GM12892 (cell line): ENCODE measurements around the gene PCNX1.
"Not testable (repeated sequence)": the region's sequence is repeated elsewhere in the genome, so short reads cannot be mapped to it uniquely, and the experiment has no call there.

Experiments used
- DNase-seq: peaks from one replicate; pipeline ENCODE4 v3.0.0; 2011; ENCODE audit not compliant: insufficient read length
- FAIRE-seq: peaks from 2 replicates; lab custom pipeline; 2011; peaks lifted over from hg19 to GRCh38; lab: Jason Lieb, UNC
- POLR2A ChIP-seq: IDR thresholded peaks from 2 replicates; pipeline ENCODE4 v1.6.1; 2011; ENCODE audit warnings: low read depth, low read length, control low read depth
- POLR2AphosphoS5 ChIP-seq: IDR thresholded peaks from 2 replicates; pipeline ENCODE4 v1.6.1; 2011; ENCODE audit warnings: low read depth, low read length, control low read depth
- TAF1 ChIP-seq: IDR thresholded peaks from 2 replicates; pipeline ENCODE4 v1.6.1; 2011; ENCODE audit warnings: low read depth, mild to moderate bottlenecking, control low read depth, low read length, borderline replicate concordance

PCNX1 gene

DNA sequence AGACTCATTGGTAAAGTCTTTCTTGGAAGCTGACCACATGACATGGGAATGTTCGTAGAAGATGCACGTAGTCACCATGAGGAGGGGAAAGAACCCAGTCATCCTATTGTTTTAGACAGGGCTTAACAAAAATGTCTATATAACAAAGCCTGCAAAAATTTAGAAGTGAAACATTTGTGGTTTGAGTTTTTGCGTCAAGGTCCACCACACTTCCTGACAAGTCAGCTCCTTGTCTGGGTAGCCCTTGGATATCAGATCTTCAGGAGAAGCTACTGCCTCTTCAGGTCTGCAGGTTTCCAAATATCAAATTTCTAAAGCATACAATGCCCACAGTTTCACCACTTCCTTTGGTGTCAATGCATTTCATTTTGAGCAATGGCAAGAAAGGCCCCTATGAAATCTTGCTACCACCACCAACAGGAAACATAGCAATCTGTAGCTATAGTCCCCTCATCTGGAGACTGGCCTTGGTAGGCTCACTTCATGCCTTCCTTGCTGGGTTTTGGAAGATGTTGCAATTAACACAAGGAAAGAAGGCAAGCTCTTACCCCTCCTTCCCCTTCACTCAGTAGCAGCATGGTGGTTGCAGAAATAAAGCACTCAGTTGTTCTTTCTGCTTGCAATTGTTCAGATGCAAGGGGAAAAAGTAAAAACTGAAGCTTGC lies 235.2 kb downstream of the PCNX1 start:
- DNase-seq (no peak), FAIRE-seq (peak; percentile 51)
- TF ChIP-seq POLR2A, result no peak
- TF ChIP-seq TAF1, result no peak
- TF ChIP-seq POLR2AphosphoS5, result no peak

DNA sequence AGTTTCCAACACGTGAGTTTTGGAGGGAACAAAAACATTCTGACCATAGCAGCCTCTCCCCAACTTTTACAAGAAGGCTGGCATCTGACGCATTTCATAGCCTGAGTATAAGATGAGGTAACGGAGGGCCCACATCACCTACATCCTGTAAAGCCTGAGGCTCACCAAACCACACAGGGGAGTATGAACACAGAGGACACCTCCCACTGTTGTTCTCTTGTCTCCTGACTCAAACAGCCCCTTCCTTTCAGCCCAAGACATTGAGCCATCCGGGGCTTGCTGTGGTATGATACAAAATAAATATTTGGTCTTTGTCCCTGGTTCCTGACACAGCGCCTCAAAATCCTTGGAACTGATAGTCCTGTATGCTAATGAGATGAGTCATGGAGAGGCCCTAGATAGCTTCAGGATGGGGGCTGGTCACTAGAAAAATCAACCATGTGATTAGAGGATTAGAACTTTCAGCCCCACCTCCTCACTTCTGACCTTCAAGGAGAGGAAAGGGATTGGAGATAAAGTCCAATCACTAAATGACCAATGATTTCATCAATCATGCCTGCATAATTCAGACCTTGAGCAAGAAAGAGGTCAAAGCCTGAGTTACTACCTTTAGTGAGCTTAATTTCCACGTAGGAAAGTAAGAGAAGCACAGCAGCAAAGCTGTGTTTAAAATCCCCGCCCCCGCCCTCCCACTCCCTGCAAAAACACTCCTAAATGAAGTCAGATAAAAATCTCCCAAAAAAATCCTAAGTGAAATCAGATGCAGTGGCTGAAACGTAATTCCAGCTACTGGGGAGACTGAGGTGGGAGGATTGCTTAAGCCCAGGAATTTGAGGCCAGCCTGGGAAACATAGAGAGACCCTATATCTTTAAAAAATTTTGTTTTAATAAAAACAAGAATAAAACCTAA lies 236.4 kb downstream of the PCNX1 start:
- DNase-seq (no peak), FAIRE-seq (no peak)
- TF ChIP-seq TAF1, result no peak
- no peak for TF ChIP-seq POLR2AphosphoS5
- no peak for TF ChIP-seq POLR2A

- not testable (repeated sequence) for DNase-seq, FAIRE-seq
Measured at GRCh38 chr14:71147335-71147734, 240.1 kb downstream of the PCNX1 start.

DNA sequence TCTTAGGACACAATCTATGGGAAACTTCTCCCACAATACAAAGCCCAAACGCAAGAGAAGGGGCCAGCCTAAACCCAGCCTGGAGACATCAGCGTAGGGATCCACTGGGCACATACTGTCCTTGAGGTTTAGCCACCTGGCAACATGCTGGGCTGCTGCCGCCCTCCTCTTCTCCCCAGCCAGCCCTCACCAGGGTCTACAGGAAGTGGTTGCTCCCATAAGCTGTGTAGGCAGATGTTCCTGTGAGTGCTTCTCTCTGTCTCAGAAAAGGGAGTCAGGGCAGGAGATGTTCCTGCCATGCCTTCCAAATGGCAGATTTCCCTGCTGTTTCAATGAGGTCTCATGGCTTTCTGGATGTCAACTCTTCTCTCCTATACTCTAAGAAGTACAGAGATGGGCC lies 241.4 kb downstream of the PCNX1 start:
- DNase-seq (no peak), FAIRE-seq (no peak)
- TF ChIP-seq POLR2A (no peak), POLR2AphosphoS5 (no peak), TAF1 (no peak)

GRCh38 chr14:71150737-71151136 lies 243.5 kb downstream of the PCNX1 start:
- no peak for FAIRE-seq
- DNase-seq, result no peak
- TF ChIP-seq TAF1 (no peak), POLR2AphosphoS5 (no peak), POLR2A (no peak)

- DNase-seq (no peak), FAIRE-seq (no peak)
- TF ChIP-seq TAF1 (no peak), POLR2A (no peak), POLR2AphosphoS5 (no peak)
Measured at GRCh38 chr14:71155743-71156142, 248.5 kb downstream of the PCNX1 start.

- DNase-seq (no peak), FAIRE-seq (peak; percentile 76)
- TF ChIP-seq TAF1 (no peak), POLR2A (no peak), POLR2AphosphoS5 (no peak)
Measured at GRCh38 chr14:71163050-71163841, 256.0 kb downstream of the PCNX1 start.

DNA sequence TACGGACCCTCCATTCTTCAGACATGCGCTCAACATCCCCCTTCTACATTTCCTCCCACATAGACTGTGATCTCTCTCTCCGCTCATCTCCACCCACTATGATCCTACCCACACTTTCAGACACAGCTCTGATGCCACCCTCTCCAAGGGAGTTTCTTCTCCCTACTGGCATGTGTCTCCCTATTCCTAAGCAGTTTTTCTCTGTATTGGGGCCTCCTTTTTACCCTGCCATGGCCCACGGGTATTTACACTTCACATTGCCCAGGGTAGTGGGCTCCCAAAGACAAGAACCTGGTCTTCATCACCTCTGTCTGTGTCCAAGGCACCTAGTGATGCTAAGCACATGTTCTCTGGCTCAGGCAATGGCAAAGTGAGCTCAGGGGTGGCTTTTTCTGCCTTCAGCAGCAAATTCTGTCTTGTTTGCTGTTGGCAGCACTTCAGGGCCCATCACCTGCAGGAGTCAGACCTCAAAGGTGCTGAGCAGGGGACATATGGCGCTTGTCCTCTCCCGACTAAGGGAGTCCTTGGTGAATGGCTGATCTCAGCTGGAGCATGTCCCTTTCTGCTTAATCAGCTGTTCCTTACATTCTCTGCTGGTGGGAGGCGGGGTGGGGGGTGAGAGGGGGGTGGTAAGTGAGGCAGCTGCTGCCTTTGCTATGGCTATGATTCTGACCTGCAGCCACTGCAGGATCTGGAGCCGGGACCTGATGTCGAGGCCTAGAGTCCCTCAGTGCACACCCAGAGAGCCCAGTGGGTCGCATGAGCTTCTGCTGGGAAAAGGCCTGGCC lies 256.8 kb downstream of the PCNX1 start:
- no peak for TF ChIP-seq POLR2A
- TF ChIP-seq TAF1, result no peak
- TF ChIP-seq POLR2AphosphoS5, result no peak
- no peak for DNase-seq
- peak; percentile 14 for FAIRE-seq
